ENCODE data around the gene RPS6KA2. TPM values are rescaled to one million over a fixed set of nuclear protein-coding genes. Genes with fewer than 3 reads are reported as not detected.

Gene RPS6KA2
- total and polyA plus RNA-seq, 2 experiments from 2014 or later: 12.5 to 25.3 TPM

DNA sequence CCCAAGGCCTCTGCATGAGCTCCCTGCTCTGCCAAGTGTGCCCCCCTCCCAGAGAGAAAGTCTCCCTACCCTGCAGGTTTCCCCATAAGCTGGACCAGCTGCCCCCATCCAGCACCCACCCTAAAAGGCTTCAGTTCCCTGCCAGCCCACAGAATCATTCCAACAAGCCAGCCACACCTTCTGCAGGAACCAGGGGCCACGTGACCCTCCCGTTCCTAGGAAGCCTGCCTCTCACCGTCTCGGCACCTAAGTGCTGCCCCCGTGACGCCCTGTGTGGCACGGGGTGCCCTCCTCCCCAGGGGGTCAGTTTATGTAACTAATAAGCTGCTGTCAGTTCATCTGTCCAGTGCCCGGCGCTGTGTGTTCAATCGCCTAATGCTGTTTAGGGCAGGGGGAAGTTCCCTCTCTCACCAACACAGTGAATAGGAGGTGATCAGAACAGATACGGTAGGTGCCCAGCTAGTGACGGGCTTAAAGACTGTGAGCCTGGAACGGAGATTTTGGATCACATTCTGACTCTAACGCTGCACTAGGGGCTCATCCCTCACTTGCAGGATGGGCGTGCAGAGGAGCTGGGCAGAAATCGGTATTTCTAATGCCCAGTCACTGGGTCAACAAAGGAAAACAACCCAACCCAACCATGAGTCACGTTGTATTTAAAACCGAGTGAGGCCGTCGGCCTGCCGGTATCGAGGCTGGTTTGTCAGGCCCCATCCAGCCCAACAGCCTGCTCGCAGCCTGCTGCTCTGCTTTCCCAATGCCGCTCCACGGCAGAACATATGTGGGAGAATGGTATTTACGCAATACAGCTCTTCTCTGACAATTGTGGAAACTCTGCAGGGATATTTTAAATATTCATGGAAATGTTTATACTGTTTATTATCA is 96.6 kb downstream of the RPS6KA2 start:
- Histone ChIP-seq H3K9me2 (ENCODE audit: insufficient read depth) (no peaks in the 10 kb centered on the region), H3K4me2 (no peak overlapping the region), H2AFZ (no peak overlapping the region), H3K27me3 (ENCODE audit: insufficient read depth) (no peaks in the 10 kb centered on the region), H3K4me1 (ENCODE audit: insufficient read depth) (no peaks in the 10 kb centered on the region), H3K79me2 (replicated peaks; ENCODE audit: insufficient read depth) (no peaks in the 10 kb centered on the region), H3K4me3 (no peak overlapping the region), H3K36me3 (ENCODE audit: insufficient read depth) (peaks cover 11% of the 10 kb centered on the region; the same call in 1 of the 2 replicates), H4K20me1 (replicated peaks; ENCODE audit: insufficient read depth) (no peaks in the 10 kb centered on the region; the same call in 1 of the 2 replicates), H3F3A (replicated peaks; ENCODE audit: low read depth) (no peaks in the 10 kb centered on the region), H3K27ac (ENCODE audit: low read depth) (no peak overlapping the region)
- Mint-ChIP-seq H3K4me1 (peaks cover 9% of the 10 kb centered on the region), H3K4me3 (no peak overlapping the region), H3K9me3 (no peaks in the 10 kb centered on the region), H3K36me3 (ENCODE audit: low read depth) (peaks cover 48% of the 10 kb centered on the region), H3K27me3 (ENCODE audit: insufficient read depth, low read depth, poor library complexity) (peaks cover 3% of the 10 kb centered on the region), H3K27ac (no peak overlapping the region)
- ATAC-seq: no peak
- no peak for TF ChIP-seq CREB1 (CRISPR knock-in tag; IDR thresholded peaks at IDR 0.05; ENCODE audit: low read depth)
- TF ChIP-seq ETS1 (IDR thresholded peaks at IDR 0.05): no peak
- TF ChIP-seq, protein P1, sequence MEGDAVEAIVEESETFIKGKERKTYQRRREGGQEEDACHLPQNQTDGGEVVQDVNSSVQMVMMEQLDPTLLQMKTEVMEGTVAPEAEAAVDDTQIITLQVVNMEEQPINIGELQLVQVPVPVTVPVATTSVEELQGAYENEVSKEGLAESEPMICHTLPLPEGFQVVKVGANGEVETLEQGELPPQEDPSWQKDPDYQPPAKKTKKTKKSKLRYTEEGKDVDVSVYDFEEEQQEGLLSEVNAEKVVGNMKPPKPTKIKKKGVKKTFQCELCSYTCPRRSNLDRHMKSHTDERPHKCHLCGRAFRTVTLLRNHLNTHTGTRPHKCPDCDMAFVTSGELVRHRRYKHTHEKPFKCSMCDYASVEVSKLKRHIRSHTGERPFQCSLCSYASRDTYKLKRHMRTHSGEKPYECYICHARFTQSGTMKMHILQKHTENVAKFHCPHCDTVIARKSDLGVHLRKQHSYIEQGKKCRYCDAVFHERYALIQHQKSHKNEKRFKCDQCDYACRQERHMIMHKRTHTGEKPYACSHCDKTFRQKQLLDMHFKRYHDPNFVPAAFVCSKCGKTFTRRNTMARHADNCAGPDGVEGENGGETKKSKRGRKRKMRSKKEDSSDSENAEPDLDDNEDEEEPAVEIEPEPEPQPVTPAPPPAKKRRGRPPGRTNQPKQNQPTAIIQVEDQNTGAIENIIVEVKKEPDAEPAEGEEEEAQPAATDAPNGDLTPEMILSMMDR (conservative IDR thresholded peaks at IDR 0.05; ENCODE audit: low read depth in 2 of 2): no peak
- TF ChIP-seq ZNF114 (CRISPR knock-in tag; IDR thresholded peaks at IDR 0.05): no peak
- TF ChIP-seq, protein P2, sequence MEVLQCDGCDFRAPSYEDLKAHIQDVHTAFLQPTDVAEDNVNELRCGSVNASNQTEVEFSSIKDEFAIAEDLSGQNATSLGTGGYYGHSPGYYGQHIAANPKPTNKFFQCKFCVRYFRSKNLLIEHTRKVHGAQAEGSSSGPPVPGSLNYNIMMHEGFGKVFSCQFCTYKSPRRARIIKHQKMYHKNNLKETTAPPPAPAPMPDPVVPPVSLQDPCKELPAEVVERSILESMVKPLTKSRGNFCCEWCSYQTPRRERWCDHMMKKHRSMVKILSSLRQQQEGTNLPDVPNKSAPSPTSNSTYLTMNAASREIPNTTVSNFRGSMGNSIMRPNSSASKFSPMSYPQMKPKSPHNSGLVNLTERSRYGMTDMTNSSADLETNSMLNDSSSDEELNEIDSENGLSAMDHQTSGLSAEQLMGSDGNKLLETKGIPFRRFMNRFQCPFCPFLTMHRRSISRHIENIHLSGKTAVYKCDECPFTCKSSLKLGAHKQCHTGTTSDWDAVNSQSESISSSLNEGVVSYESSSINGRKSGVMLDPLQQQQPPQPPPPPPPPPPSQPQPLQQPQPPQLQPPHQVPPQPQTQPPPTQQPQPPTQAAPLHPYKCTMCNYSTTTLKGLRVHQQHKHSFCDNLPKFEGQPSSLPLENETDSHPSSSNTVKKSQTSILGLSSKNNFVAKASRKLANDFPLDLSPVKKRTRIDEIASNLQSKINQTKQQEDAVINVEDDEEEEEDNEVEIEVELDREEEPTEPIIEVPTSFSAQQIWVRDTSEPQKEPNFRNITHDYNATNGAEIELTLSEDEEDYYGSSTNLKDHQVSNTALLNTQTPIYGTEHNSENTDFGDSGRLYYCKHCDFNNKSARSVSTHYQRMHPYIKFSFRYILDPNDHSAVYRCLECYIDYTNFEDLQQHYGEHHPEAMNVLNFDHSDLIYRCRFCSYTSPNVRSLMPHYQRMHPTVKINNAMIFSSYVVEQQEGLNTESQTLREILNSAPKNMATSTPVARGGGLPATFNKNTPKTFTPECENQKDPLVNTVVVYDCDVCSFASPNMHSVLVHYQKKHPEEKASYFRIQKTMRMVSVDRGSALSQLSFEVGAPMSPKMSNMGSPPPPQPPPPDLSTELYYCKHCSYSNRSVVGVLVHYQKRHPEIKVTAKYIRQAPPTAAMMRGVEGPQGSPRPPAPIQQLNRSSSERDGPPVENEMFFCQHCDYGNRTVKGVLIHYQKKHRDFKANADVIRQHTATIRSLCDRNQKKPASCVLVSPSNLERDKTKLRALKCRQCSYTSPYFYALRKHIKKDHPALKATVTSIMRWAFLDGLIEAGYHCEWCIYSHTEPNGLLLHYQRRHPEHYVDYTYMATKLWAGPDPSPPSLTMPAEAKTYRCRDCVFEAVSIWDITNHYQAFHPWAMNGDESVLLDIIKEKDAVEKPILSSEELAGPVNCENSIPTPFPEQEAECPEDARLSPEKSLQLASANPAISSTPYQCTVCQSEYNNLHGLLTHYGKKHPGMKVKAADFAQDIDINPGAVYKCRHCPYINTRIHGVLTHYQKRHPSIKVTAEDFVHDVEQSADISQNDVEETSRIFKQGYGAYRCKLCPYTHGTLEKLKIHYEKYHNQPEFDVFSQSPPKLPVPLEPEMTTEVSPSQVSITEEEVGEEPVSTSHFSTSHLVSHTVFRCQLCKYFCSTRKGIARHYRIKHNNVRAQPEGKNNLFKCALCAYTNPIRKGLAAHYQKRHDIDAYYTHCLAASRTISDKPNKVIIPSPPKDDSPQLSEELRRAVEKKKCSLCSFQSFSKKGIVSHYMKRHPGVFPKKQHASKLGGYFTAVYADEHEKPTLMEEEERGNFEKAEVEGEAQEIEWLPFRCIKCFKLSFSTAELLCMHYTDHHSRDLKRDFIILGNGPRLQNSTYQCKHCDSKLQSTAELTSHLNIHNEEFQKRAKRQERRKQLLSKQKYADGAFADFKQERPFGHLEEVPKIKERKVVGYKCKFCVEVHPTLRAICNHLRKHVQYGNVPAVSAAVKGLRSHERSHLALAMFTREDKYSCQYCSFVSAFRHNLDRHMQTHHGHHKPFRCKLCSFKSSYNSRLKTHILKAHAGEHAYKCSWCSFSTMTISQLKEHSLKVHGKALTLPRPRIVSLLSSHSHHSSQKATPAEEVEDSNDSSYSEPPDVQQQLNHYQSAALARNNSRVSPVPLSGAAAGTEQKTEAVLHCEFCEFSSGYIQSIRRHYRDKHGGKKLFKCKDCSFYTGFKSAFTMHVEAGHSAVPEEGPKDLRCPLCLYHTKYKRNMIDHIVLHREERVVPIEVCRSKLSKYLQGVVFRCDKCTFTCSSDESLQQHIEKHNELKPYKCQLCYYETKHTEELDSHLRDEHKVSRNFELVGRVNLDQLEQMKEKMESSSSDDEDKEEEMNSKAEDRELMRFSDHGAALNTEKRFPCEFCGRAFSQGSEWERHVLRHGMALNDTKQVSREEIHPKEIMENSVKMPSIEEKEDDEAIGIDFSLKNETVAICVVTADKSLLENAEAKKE (CRISPR knock-in tag; IDR thresholded peaks at IDR 0.05): no peak
- TF ChIP-seq EZH2phosphoT487 (IDR thresholded peaks at IDR 0.05; ENCODE audit: unreplicated experiment): no peak
- DNase-seq (ENCODE audit: low spot score): no peak
